GM19351 (cell line): ENCODE measurements around the gene PTPRA.

Experiments used
- ATAC-seq: cut with Tn5 transposase; IDR thresholded peaks from one replicate; pipeline ENCODE4 v1.9.1; 2021; ENCODE audit warnings: mild to moderate bottlenecking, moderate library complexity; ENCODE audit not compliant: unreplicated experiment

PTPRA gene

GRCh38 chr20:2918096-2919049 lies 45.1 kb downstream of the PTPRA start:
- ATAC-seq, result no peak

DNA sequence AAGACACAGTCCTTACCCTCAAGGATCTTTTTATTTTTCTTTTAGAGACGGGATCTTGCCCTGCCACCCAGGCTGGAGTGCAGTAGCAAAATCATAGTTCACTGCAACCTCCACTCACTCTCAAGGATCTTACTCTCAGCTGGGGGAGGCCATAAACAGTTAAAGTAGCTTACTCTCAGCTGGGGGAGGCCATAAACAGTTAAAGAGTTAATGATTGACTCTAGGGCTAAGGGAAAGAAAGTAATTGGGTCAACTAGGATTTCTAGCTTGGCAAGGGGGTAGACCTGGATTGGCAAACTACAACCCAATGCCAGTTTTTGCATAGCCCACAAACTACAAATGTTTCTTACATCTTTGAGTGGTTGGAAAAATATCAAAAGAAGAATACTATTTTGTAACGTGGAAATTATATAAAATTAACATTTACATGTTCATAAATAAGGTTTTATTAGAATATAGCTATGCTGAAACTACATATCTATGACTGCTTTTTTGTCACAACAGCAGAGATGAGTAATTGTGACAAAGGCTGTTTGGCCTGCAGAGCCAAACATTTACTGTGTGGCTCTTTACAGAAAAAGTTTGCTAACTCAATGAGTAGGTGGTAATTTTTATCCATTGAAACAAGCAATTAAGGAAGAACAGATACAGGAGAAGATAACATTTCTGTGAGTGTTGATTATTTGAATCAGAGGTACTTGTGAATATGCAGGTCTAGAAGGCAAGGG lies 46.4 kb downstream of the PTPRA start:
- no peak for ATAC-seq

- ATAC-seq, result no peak
Measured at GRCh38 chr20:2920473-2920872, 47.2 kb downstream of the PTPRA start.

- no peak for ATAC-seq
Measured at GRCh38 chr20:2921506-2921905, 48.2 kb downstream of the PTPRA start.

DNA sequence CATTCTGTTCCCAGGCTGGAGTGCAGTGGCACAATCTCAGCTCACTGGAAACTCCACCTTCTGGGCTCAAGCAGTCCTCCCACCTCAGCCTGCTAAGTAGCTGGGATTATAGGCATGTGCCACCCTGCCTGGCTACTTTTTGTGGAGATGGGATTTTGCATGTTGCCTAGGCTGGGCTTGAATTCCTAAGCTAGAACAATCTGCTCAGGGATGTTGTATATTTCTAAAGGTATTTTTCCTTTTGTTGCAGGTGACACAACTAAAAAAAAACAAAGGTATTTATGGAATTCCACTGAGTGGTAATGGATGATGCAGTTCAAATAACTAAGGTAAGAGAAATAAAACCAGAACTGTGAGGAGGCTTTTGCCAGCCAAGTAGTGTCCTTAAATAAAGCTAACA lies 49.7 kb downstream of the PTPRA start:
- no peak for ATAC-seq

DNA sequence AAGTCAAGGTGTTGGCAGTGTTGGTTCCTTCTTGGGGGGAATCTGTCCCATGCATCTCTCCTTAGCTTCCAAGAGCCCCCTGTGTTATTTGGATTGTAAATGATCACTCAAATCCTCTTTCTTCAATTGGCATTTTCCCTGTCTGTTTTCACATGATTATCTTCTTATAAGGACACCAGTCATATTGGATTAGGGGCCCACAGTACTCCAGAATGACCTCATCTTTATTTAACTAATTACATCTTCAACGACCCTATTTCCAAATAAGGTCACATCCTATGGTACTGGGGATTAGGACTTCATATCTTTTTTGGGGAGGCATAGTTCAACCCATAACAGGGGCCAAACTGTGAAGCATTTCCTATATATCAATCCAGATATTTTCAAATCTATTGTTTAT lies 57.3 kb downstream of the PTPRA start:
- no peak for ATAC-seq

- ATAC-seq, result no peak
Measured at GRCh38 chr20:2932498-2932897, 59.2 kb downstream of the PTPRA start.

GRCh38 chr20:2937902-2938301 lies 64.6 kb downstream of the PTPRA start:
- ATAC-seq, result no peak

- no peak for ATAC-seq
Measured at GRCh38 chr20:2942439-2942838, 69.2 kb downstream of the PTPRA start.

GRCh38 chr20:2946988-2947961 lies 74.0 kb downstream of the PTPRA start:
- no peak for ATAC-seq

DNA sequence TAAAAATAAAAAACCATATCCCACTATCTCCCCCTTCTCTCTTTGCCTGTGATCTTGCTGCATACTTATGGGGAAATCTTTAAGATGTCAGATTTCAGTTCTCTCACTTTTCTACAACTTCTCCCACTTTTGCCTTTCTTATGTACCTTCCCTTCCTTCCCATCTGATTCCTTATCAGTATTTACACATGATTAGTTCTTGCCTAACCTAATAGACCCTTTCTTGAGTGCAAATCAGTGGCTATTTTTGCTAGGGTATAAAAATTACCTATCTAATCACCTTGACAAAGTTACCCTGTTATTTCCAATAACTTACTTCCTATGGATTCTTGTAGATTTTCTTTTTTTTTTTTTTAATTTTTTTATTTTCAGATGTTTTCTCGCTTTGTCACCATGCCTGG lies 75.7 kb downstream of the PTPRA start:
- no peak for ATAC-seq

- no peak for ATAC-seq
Measured at GRCh38 chr20:2952766-2953165, 79.5 kb downstream of the PTPRA start.

DNA sequence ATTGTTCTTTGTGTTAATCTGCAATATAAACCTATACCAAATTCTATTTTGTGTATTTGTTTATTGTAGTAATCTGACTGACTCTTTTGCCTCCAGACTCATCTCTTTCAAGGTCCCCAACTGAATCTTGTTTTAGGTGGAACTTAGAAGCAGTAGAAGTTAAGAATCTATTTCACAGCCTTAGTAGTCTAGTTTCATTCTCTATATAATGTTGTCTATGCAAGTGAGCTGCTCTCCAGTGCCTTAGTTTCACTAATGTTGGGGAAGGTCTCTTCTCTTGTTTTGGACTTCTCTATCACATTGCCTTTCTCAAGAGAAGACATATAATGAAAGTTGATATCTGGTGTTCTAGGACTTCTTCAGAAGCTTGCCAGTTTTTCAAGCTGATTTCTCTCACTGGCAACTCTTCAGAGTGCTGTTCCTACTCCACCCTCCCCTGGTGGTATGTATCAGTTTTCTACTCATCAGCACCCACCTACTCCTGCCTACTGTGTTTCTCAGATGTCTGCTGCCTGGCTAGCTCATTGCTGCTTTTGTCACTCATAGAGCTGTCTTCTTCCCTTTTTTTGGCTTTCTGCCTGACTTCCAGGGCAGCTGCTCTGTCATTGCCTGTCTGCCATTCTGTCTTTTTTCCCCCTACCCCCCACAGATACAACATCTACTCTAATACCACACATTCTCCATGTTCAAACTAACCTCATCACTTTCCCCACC lies 82.1 kb downstream of the PTPRA start:
- peak; percentile 56 for ATAC-seq

DNA sequence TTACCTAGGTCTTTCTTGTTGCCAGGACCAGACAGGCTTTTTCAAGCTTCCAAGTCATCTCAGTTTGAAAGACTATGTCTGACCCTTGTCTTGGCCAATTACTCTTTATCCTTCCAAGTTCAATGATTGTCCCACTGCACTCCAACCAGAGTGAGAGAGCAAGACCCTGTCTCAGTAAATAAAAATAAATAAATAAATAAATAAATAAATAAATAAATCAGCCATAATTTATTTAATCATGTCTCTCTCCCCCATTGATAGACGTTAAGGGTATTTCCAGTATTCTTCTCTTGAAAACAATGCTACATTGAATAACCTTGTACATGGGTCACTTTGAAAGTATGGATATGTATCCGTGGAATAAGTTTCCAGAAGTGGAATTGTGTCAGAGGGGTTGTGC lies 83.2 kb downstream of the PTPRA start:
- ATAC-seq, result no peak

GRCh38 chr20:2967841-2968240 lies 94.6 kb downstream of the PTPRA start:
- no peak for ATAC-seq

GRCh38 chr20:2972126-2972525 lies 98.8 kb downstream of the PTPRA start:
- ATAC-seq, result no peak

DNA sequence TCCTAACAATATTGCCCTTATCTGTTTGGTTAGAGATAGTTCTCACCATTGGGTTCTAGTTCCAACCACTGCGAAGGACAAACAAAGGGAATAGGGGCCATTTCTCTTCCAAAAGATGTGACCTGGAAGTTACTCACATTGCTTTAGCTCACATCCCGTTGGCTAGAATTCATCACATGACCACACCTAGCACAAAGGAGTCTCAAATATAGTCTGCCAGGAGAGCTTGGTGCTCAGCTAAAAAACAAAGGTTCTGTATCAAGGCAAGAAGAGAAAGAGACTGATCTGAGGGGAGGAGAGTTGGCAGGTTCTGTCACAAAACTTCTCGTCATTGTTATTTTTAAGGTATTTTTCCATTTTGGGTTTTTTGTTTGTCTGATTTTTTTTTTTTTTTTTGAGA lies 100.3 kb downstream of the PTPRA start:
- no peak for ATAC-seq

DNA sequence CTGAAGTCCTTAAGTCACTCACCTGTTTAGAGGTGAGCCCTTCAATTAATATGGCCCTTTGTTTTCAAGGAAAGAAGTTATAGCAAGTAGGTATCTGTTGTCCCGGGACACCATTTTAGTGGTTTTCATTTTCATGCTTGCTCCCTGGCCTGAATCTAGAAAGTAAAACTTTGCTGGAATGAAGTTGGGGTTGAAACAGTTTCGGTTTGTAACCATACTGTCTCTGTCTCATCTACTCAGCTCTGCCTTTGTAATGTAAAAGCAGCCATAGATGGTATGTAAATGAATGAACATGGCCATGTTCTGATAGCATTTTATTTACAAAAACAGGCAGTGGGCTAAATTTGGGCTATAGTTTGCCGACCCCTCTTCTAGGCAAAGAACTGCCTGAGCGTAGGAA lies 105.2 kb downstream of the PTPRA start:
- ATAC-seq, result no peak

DNA sequence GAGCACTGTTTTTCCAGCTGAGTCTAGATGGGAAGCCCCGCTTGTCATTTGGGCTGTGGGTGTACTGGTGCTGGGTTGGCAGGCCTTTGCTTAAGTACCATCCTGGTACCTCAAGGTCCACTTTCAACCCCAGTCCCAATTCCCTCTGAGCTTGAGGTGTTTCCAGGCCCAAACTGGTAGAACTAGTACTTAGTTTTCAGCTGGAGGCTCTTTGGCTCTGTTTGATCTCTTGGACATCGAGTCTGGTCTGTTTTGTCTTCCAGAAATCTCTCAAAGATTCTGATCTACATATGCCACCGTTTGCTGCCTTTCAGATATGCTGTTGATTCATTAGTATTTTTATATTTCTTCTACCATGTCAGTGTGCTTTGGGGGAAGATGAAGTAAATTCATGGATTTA lies 108.4 kb downstream of the PTPRA start:
- no peak for ATAC-seq

- peak; percentile 6 for ATAC-seq
Measured at GRCh38 chr20:2983508-2983907, 110.2 kb downstream of the PTPRA start.
